ENCODE data around the gene ZNF652. TPM values are rescaled to one million over a fixed set of nuclear protein-coding genes. Genes with fewer than 3 reads are reported as not detected.
"Not testable (repeated sequence)": the region's sequence is repeated elsewhere in the genome, so short reads cannot be mapped to it uniquely, and the experiment has no call there.

ZNF652 gene
- polyA plus RNA-seq, 3 donors: 24.1 to 32.7 (median 29.8) TPM

DNA sequence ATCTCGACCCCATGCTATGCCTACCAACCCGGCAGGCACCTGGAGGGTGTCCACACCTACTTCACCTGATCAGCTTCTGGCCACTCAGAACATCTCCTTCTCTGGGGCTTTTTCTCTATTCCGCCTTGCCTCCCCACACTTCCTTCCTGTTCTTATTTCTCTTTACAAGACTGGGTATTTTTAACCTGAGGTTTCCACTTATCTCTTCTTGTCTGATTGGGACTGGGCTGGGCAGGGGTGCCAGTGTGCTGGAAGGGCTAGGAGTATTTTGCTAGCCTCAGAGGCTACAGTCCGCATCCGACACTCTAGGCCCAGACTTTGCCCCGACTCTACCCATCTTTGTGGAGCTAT, 26.2 kb upstream of the ZNF652 start:
- no peak for DNase-seq

DNA sequence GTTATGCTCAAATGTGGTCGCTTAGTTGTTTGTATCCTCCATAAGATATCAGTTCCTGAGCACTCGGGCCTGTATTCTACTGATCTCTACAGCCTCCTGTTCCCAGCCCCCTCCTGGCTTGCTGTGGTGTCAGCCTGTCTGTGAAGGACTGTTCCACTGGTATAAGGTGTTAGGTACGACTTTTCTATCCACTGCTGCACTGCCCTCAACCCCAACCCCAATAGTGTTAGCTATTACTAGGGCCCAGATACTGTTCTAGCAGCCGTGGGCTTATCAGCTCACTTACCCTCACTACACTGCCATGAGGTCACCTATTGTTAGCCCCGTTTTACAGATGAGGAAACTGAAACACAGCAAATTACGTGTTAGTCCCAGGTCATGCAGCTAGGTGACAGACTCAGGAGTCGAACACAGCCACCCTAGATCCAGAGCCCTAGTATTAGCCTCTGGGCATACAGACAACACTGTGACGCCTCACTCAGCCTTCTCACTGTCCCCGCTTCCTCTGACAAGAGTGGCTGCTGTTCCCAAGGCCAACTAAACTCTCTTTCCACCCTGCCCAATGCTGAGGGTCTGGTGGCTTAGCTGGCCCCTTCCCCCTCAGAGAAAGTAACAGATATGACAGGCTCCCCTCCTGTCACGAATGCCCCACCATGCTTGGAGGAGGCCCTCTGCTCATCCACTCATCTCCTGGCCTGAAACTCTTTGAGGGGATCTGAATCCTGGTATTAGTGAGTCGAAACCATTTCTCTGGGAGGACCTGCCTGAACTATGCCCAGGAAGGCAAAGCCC, 25.6 kb upstream of the ZNF652 start:
- no peak for DNase-seq

DNA sequence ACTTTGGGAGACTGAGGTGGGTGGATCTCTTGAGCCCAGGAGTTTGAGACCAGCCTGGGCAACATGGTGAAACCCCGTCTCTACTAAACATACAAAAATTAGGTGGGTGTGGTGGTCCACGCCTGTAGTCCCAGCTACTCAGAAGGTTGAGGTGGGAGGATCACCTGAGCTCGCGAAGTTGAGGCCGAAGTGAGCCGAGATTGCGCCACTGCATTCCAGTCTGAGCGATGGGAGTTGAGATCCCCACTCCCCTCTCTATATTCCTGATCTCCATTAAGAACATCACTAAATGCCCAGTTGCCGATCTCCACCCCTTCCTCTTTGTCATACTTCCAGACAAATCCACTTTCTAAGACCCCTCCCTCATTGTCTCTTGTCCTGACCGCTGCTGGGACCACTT, 24.3 kb upstream of the ZNF652 start:
- DNase-seq: no peak

DNA sequence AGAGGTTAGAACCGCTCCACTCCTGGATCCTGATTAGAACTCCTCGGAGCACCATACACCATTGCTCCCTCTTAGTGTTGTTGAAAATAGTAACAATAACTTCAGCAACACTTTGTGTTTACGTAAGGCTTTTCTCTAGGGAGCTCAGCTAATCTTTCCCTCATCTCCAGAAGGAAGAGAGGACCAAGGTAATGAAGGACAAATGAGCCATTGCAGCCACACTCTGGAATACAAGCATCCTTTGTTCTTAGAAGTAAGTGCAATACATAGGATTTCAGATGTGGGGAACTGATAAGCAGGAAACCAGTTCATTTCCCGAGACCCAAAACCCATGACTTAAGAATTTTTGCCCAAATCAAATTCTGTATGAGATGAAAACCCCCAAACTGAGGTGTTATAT, 22.9 kb upstream of the ZNF652 start:
- no peak for DNase-seq

DNA sequence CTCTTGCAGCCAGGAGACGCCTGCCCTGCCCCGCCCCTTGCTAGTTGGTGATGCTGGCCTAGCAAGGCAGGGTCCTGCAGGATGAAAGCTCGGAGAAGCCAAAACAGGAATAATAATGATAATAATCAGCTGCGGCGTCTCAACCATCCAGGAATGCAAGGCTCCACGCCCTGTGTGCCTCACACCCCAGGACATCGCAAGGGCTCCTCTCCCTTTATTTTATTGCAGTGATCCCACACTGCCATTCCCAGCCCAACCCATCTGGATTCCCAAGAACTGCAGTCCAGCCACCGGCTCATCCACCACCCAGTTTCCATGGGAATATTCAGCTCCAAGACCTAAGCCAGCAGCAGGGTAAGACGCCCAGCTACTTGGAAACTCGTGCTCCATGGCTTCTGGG, 21.0 kb upstream of the ZNF652 start:
- DNase-seq: no peak

DNA sequence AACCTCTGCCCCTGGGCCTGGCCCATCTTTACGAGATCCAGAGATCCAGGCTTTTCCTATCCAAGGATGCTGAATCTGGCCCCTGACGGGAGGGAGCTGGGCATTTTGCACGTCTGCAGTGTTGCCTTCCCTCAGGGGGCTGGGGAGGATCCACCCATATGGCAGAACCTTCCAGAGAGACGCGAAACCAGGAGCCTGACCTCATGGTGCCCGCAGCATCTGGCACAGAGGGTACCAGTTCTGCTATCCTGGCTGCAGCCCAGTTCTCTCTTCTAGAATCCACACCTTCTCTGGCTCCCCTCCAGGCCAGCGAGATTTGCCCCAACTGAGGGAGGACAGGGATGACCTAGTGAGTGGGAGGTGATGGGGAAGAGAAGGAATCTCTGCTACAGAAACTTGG, 20.5 kb upstream of the ZNF652 start:
- DNase-seq: no peak

GRCh38 chr17:49381793-49382192, 19.7 kb upstream of the ZNF652 start:
- DNase-seq: no peak

- DNase-seq: no peak
Measured at GRCh38 chr17:49381033-49381432, 19.0 kb upstream of the ZNF652 start.

- no peak for DNase-seq
Measured at GRCh38 chr17:49379926-49380325, 17.9 kb upstream of the ZNF652 start.

DNA sequence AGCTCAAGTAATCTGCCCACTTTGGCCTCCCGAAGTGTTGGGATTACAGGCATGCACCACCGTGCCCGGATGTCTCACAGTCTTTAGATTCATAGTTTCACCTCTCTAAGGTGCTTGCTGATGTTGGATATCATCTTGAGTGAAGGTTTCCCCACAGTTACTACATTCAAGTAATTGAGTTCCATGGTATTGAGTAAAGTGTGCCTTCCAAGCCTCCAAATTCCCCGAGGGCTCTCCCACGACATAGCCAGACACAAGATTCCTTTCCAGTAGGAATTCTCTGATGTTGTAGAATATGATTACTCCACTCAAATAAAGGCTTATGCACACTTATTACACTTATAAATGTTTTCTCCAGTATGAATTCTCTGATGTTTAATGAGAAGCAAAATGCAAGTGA, 16.3 kb upstream of the ZNF652 start:
- DNase-seq: no peak

DNA sequence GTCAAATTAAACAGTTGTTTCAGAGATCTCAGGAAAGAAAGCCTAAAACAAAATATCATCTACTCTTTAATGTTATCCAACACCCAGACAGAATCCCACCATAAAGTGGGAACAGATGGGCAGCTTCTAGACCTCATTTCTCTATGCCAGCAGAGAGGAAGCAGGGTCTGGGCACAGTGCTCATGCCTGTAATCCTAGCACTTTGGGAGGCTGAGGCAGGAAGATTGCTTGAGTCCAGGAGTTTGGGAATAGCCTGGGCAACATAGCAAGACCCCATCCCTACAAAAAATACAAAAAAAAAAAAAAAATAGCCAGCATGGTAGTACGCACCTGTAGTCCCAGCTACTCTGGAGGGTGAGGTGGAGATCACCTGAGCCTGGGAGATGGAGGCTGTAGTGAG, 13.5 kb upstream of the ZNF652 start:
- no peak for DNase-seq

- DNase-seq: no peak
Measured at GRCh38 chr17:49373115-49373514, 11.1 kb upstream of the ZNF652 start.

GRCh38 chr17:49372425-49372824, 10.4 kb upstream of the ZNF652 start:
- no peak for DNase-seq

- DNase-seq: no peak
Measured at GRCh38 chr17:49370971-49371834, 9.2 kb upstream of the ZNF652 start.

GRCh38 chr17:49369760-49370159, 7.7 kb upstream of the ZNF652 start:
- no peak for DNase-seq

DNA sequence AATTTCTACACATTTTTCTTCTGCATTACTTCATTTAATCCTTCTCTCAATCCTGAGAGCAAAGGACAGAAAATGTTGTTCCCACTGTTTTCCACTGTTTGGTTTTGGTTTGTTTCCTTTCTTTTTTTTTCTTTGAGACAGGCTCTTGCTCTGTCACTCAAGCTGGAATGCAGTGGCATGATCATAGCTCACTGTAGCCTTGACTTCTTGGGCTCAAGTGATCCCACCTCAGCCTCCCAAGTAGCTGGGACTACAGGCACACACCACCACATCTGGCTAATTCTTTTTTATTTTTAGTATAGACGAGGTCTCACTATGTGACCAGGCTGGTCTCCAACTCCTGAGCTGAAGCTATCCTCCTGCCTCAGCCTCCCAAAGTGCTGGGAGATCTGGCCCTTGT, 7.0 kb upstream of the ZNF652 start:
- DNase-seq: no peak

DNA sequence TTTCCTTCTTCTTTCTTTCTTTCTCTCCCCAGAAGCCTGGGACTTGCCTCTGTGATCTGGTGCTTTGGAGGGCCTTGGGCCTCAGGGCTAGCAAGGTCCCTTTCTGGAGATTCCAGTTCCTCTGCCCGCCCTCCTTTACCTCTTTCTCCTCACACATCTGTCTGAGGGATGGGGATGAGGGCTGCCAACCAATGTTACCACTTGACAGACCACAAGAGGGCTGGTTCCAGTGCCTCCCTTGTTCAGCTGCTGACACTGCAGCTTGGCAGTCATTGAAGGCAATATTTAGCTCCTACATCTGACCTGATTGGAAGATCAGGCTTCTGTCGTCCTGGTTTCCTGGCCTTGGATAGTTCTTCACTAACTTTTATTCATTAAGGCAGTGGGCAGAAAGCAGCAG, 3.6 kb upstream of the ZNF652 start:
- DNase-seq: no peak

DNA sequence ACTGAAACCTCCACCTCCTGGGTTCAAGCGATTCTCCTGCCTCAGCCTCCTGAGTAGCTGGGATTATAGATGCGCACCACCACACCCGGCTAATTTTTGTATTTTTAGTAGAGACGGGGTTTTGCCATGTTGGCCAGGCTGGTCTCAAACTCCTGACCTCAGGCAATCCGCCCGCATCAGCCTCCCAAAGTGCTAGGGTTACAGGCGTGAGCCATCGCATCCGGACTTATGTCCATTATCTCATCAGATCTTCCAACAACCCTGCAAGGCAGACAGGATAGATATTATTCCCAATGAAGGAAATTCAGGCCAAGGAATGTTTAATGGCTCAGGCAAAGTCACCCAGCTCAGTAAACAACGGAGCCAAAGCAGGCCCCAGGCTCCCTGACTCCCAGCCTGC, 3.1 kb upstream of the ZNF652 start:
- not testable (repeated sequence) for DNase-seq

- no peak for DNase-seq
Measured at GRCh38 chr17:49364119-49364518, 2.1 kb upstream of the ZNF652 start.

DNA sequence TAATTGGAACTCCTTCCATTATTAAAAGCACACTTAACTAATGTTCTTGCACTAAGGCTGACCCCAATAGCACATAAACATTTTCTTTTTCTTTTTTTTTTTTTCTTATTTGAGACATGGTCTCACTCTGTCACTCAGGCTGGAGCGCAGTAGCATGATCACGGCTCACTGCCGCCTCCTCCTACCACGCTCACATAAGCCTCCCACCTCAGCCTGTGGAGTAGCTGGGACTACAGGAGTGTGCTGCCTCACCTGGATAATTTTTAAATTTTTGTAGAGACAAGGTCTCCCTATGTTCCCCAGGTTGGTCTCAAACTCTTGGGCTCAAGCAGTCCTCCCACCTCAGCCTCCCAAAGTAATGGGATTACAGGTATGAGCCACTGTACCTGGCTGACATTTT, 1.2 kb upstream of the ZNF652 start:
- DNase-seq: no peak

DNA sequence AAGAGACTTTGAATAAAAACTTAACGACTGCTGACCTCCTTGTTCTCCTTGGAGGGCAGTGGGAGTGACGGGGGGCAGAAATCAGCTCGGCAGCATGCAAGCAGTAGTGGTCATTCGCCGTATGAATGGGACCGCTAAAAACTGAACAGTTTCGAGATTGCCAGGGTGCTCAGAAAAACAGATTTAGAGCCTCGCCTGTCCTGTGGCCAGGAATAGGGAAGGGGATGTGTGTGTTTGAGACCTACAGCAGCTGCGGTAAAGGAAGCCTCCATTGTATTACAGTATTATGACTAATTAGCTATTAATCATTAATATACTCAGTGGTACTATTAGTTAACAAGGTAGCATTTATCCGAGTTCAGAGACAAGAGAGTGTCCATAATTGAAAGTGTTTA, 670 bp upstream of the ZNF652 start:
- no peak for DNase-seq

- DNase-seq: peak; percentile 35
Measured at GRCh38 chr17:49361129-49361901, 735 bp downstream of the ZNF652 start.

- no peak for DNase-seq
Measured at GRCh38 chr17:49360796-49361128, 1.3 kb downstream of the ZNF652 start.

Measured in renal pelvis (tissue), 4 donors.